ENCODE results near the gene TMX2. TPM values are rescaled to one million over a fixed set of nuclear protein-coding genes. Genes with fewer than 3 reads are reported as not detected.
A peak's percentile ranks its signal among the peaks of the same experiment; 100 is the strongest.

The TMX2 gene
- total and polyA plus RNA-seq, 10 of the 15 experiments (the other 5 are each of a cell fraction or from before 2014, with no cell fraction given) = 64.3 to 134 (median 91.6) TPM

DNA sequence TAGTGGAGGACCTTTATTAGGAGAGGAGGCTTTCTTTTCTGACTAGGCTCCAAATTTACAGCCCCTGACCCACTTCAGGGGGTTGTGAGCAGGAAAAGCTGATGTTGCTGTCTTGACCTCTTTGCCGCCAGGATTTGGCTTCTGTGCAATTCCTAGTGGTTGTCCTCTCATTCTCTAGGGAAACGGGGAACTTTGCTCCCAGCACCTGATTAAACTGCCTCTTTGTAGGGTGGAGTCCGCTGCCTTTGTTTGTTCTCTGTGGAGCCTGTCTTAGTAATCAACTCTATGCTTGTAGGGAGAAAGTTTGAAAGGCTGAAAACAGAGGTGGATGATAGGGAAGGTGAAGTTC is 65.5 kb downstream of the TMX2 start:
- BruUV-seq (replicated peaks) = no TSS peak

DNA sequence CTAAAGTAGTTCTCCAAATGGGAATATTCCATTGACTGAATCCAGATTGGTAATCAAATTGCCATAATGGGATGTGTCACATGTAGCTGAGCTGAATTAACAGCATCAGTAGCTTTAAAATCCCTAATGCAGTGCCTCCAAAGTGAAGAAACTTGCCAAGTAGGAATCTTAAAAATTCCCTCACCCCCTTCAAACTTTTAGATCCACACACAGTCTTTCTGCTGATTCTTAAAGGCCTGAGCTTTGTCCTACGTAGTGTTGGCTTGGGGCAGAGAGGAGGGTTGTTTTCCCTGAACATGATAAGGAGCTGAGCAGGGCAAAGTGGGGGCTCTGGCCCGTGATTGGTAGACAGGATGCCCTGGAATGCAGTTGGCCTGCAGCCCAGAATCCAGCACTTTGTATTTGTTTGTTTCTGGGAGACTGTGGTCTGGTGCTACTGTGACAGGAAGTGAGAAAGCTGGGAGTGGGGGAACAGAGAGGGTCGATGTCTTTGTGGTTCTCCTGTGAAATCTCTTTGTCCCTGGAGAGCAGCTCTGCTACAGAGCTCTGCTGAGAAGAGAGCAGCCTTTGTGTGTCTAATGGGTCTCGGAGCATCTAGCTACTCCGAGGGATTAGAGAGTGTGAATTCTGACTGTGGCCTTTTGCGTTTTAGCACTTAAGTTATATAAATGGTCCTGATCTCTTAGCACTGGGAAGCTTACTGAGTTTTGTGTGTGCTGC is 66.1 kb downstream of the TMX2 start:
- 0 out of 2 replicates have a peak overlapping the region, but pooled peaks have one; percentile 24 for H3K4me3 ChIP-seq
- 79% methylated on average over 6 of the region's 6 CpGs for WGBS (ENCODE audit: insufficient coverage, insufficient replicate concordance, low lambda C conversion rate, missing lambda C conversion rate)
- no peaks in the 10 kb centered on the region for H4K20me1 ChIP-seq (ENCODE audit: control insufficient read depth, insufficient read depth)
- BruUV-seq (replicated peaks) = no TSS peak
- in situ Hi-C loops (cut with MboI) (no loop called here), intact Hi-C loops (cut with micrococcal nuclease; ENCODE audit: unreplicated experiment) (no loop called here)
- no peaks in the 10 kb centered on the region for H3K9me3 ChIP-seq (replicated peaks; ENCODE audit: control insufficient read depth, insufficient read depth, low read length)
- H3K4me2 ChIP-seq (ENCODE audit: control insufficient read depth, insufficient read depth) = 0 out of 2 replicates have a peak overlapping the region, but pooled peaks have one; percentile 11
- ATAC-seq (peak; percentile 31), DNase-seq (ENCODE audit: low read depth, low spot score) (no peak), FAIRE-seq (no peak)
- CTCF ChIA-PET = interaction anchor here (1.1 to 10.8 kb wide), 8 partner anchors 9 to 210 kb away, joined by 3 to 69 read pairs (median 4); partner anchors contain the start of genes BTBD18 and CTNND1
- RAD21 ChIA-PET (ENCODE audit: unreplicated experiment) = interaction anchor here (1.2 to 7.8 kb wide), 3 partner anchors 10 to 21 kb away, joined by 4 to 41 read pairs (median 9); no protein-coding TSS in a partner anchor
- H3K27me3 ChIP-seq (replicated peaks in 1 of 2; ENCODE audit: control insufficient read depth in 2 of 2, insufficient read depth in 2 of 2, low read length in 1 of 2) = no peaks in the 10 kb centered on the region
- POLR2A ChIA-PET = interaction anchor here (1.1 to 10.7 kb wide), 4 partner anchors 10 to 37 kb away, joined by 4 to 110 read pairs (median 8); partner anchors contain the start of genes CTNND1 and SELENOH
- H2AFZ ChIP-seq (ENCODE audit: control insufficient read depth, low read depth, low read length) = no peak overlapping the region
- H3K79me2 ChIP-seq (ENCODE audit: control insufficient read depth, insufficient read depth, low read length) = peaks cover 86% of the 10 kb centered on the region
- peaks cover 13% of the 10 kb centered on the region for H3K4me1 ChIP-seq (ENCODE audit: control insufficient read depth, insufficient read depth, low read length)
- H3K9ac ChIP-seq (ENCODE audit: control insufficient read depth, insufficient read depth, low read length) = no peak overlapping the region
- SMC1A ChIA-PET (ENCODE audit: uncharacterized antibody, unreplicated experiment) = interaction anchor here (0.9 to 11.7 kb wide), 6 partner anchors 10 to 247 kb away, joined by 3 to 117 read pairs (median 7); partner anchors contain the start of genes CTNND1 and SELENOH
- no peak overlapping the region for H3K27ac ChIP-seq (ENCODE audit: control insufficient read depth, insufficient read depth)
- H3K36me3 ChIP-seq (ENCODE audit: control insufficient read depth in 2 of 2, insufficient read depth in 2 of 2, low read length in 1 of 2) = peaks cover 0 to 6% of the 10 kb centered on the region in 2 experiments; a peak in 1 of 4 replicates
- TF ChIP-seq ZNF217 (IDR thresholded peaks at IDR 0.05) (no peak), RCOR1 (conservative IDR thresholded peaks at IDR 0.05; ENCODE audit: low read depth, low read length) (no peak), SREBF2 (IDR thresholded peaks at IDR 0.05; ENCODE audit: low read length) (no peak), IKZF1 (conservative IDR thresholded peaks at IDR 0.05) (peak; percentile 63), MEF2B (IDR thresholded peaks at IDR 0.05; ENCODE audit: partially characterized antibody, poor library complexity, severe bottlenecking) (peak; percentile 70), SPI1 (IDR thresholded peaks at IDR 0.05; ENCODE audit: borderline replicate concordance, insufficient read depth, low read depth, low read length) (peak; percentile 67; the same call in 1 of the 2 replicates), BACH1 (IDR thresholded peaks at IDR 0.05; ENCODE audit: borderline replicate concordance) (no peak), CHD4 (IDR thresholded peaks at IDR 0.05) (no peak), HCFC1 (IDR thresholded peaks at IDR 0.05; ENCODE audit: low read length) (no peak), TAF1 (IDR thresholded peaks at IDR 0.05; ENCODE audit: borderline replicate concordance, low read depth, low read length) (no peak), EED (IDR thresholded peaks at IDR 0.05; ENCODE audit: low read depth) (peak; percentile 28; the same call in 1 of the 2 replicates)
- TF ChIP-seq, protein P1, sequence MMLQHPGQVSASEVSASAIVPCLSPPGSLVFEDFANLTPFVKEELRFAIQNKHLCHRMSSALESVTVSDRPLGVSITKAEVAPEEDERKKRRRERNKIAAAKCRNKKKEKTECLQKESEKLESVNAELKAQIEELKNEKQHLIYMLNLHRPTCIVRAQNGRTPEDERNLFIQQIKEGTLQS (IDR thresholded peaks at IDR 0.05; ENCODE audit: borderline replicate concordance, extremely low read depth, low read depth, low read length) = no peak

More for the DNA sequence above, 65.5 kb downstream of the TMX2 start:
- ChIA-PET SMC1A (ENCODE audit: uncharacterized antibody, unreplicated experiment) (interaction anchor here (0.9 to 11.7 kb wide), 5 partner anchors 11 to 246 kb away, joined by 3 to 117 read pairs (median 10); partner anchors contain the start of genes CTNND1 and SELENOH), POLR2A (interaction anchor here (10.7 kb wide), 1 partner anchor 13 kb away, joined by 110 read pairs; the partner anchor contains the start of gene CTNND1), RAD21 (ENCODE audit: unreplicated experiment) (interaction anchor here (1.2 to 7.8 kb wide), 3 partner anchors 10 to 22 kb away, joined by 4 to 41 read pairs (median 9); no protein-coding TSS in a partner anchor), CTCF (interaction anchor here (1.1 to 10.8 kb wide), 7 partner anchors 10 to 137 kb away, joined by 4 to 69 read pairs (median 4); partner anchors contain the start of genes BTBD18 and CTNND1)
- H3K4me3 ChIP-seq = 0 out of 2 replicates have a peak overlapping the region, but pooled peaks have one; percentile 24
- no peak for TF ChIP-seq IKZF2 (IDR thresholded peaks at IDR 0.05)
- no peak for TF ChIP-seq SUZ12 (IDR thresholded peaks at IDR 0.05; ENCODE audit: unreplicated experiment)
- no peak for TF ChIP-seq SIN3A (IDR thresholded peaks at IDR 0.05; ENCODE audit: low read depth, low read length)
- no peak for TF ChIP-seq RELA (IDR thresholded peaks at IDR 0.05; ENCODE audit: borderline replicate concordance, partially characterized antibody)
- TF ChIP-seq IKZF1 (conservative IDR thresholded peaks at IDR 0.05) = no peak
- TF ChIP-seq CBX3 (IDR thresholded peaks at IDR 0.05; ENCODE audit: borderline replicate concordance, low read depth) = no peak
- peaks cover 0 to 6% of the 10 kb centered on the region in 2 experiments; a peak in 1 of 4 replicates for H3K36me3 ChIP-seq (ENCODE audit: control insufficient read depth in 2 of 2, insufficient read depth in 2 of 2, low read length in 1 of 2)
- in situ Hi-C loops (cut with MboI) = no loop called here
- ATAC-seq (no peak), DNase-seq (ENCODE audit: low read depth, low spot score) (no peak), FAIRE-seq (no peak)
- H3K4me2 ChIP-seq (ENCODE audit: control insufficient read depth, insufficient read depth) = no peak overlapping the region; the same call in 1 of the 2 replicates
- H3K4me1 ChIP-seq (ENCODE audit: control insufficient read depth, insufficient read depth, low read length) = peaks cover 13% of the 10 kb centered on the region
- H3K27me3 ChIP-seq (replicated peaks in 1 of 2; ENCODE audit: control insufficient read depth in 2 of 2, insufficient read depth in 2 of 2, low read length in 1 of 2) = no peaks in the 10 kb centered on the region
- H3K9ac ChIP-seq (ENCODE audit: control insufficient read depth, insufficient read depth, low read length) = no peak overlapping the region
- intact Hi-C loops (cut with micrococcal nuclease; ENCODE audit: unreplicated experiment) = no loop called here
- no peak overlapping the region for H2AFZ ChIP-seq (ENCODE audit: control insufficient read depth, low read depth, low read length)
- H3K79me2 ChIP-seq (ENCODE audit: control insufficient read depth, insufficient read depth, low read length) = peaks cover 88% of the 10 kb centered on the region
- H3K9me3 ChIP-seq (replicated peaks; ENCODE audit: control insufficient read depth, insufficient read depth, low read length) = no peaks in the 10 kb centered on the region
- 98% methylated on average over 3 of the region's 3 CpGs for WGBS (ENCODE audit: insufficient coverage, insufficient replicate concordance, low lambda C conversion rate, missing lambda C conversion rate)
- no peaks in the 10 kb centered on the region for H4K20me1 ChIP-seq (ENCODE audit: control insufficient read depth, insufficient read depth)
- no peak overlapping the region for H3K27ac ChIP-seq (ENCODE audit: control insufficient read depth, insufficient read depth)
